ENCODE data around the gene GZMA. TPM values are rescaled to one million over a fixed set of nuclear protein-coding genes. Genes with fewer than 3 reads are reported as not detected.

GZMA gene
- total RNA-seq, 1 donor from 2014 or later, result 0.13 TPM

DNA sequence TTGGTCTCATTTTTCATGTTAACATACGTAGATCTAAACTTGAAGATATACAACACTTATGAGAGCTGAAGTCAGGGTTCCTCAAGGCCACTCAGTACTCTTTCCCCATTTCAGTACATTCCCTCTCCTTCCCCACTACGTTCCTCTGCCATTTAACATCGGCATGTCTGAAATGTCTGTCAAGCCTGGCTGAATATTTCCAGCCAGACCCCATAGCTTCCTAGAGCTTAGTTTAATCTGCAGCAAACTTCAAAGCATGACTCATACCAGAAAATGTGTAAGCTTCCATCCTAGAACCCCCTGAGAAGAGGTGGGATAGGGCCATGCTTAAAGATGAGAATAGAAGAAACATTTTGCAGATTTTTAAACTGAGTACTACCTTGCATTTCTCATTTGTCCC, 6.2 kb downstream of the GZMA start:
- DNase-seq (ENCODE audit: low read depth in 2 of 2), result no peak

DNA sequence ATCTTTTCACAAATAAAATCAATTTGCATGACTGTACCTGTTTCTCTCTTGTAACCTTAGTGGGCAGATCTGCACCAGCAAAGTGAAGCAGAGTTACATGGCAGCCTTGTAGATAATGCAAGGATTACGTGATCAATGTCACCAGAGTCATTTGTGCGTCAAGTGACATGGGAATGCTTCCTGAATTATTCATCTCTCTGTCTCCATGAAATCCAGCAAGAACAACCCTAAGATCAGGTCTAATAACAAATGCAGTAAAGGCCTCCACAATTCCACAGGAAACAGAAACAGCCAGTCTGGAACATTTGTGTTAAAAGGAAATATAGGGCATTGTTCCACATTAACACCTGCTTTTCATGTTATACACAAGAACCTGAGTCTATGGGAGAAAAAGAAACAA, 7.8 kb downstream of the GZMA start:
- DNase-seq (ENCODE audit: low read depth in 2 of 2), result peak; percentile 48 to 85

DNA sequence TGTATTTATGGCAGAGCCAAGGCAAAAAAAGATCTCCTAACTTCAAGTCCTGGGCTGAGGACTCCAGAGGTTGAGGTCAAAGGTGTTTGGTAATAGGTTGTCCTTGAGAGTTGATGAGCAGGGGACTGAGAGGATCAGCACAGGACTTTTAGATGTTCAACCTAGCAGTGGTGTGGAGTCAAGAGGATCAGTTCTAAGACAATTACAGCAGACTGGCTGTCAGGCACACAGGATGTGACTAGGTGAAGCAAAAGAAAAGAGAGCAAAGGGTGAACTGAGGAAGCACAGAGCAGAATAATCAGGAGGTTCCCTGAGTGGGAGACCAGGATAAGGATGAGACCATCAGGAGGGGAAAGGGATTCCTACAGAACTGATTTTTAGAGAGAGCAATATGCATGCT, 10.9 kb downstream of the GZMA start:
- no peak for DNase-seq (ENCODE audit: low read depth in 2 of 2)

DNA sequence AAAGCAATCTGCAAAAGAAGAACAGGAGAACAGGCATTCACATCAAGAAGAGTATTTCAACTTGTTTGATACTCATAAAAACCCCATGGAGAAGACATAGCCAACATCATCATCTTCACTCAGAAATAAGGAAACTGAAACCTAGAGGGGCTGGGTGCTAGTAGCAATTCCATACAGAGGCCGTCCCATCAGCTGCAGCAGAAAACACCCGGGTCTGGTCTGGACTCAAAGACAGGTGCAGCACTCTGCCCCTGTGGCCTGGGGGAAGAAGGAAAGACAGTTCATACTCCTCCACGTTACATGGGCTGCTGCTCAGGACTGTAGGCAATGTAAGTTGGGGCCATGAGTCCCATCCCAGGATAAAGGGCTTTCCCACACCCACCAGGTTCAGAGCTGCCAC, 11.6 kb downstream of the GZMA start:
- DNase-seq (ENCODE audit: low read depth in 2 of 2), result no peak

DNA sequence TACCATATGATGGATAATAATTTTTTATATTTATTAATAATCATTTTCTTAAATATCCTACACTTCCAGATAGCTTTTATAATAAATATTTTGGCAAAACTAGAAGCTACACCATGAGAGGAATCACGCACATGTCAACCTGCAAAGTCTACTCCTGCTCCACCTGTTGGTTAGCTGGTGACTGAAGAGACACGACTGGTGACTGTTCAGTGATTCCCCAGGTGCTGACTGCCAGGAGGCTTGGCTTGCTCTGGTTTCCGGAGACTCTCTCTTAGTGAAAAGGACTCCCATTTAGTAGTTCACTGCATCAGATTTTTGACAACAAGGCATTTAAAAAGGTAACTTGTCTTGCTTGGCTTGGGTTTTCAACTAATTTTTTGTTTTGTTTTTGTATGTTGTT, 20.9 kb downstream of the GZMA start:
- DNase-seq (ENCODE audit: low read depth in 2 of 2), result no peak

DNA sequence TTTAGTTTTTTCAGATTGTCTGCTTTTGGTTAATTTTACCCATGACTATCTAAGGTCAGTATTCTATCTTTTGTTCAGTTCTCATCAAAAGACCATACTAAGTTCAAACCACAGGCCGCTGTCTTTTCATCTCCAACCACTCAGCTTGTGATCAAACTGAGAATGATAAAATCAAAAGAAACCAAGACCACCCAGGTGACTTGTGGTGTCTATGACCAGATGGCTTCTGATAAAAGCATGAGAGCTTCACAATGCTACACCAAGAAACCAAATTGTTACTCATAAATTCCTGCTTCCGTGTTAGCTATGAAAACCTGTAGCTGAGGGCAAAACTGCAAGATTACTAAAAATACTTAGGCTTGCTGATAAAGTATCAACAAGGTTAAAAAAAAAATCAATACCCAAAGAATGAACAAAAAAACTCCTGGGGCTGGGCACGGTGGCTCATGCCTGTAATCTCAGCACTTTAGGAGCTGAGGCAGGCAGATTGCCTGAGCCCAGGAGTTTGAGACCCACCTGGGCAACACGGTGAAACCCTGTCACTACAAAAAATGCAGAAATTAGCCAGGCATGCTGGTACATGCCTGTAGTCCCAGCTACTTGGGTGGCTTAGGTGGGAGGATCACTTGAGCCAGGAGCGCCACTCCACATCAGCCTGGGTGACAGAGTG, 31.7 kb downstream of the GZMA start:
- DNase-seq (ENCODE audit: low read depth in 2 of 2), result no peak

DNA sequence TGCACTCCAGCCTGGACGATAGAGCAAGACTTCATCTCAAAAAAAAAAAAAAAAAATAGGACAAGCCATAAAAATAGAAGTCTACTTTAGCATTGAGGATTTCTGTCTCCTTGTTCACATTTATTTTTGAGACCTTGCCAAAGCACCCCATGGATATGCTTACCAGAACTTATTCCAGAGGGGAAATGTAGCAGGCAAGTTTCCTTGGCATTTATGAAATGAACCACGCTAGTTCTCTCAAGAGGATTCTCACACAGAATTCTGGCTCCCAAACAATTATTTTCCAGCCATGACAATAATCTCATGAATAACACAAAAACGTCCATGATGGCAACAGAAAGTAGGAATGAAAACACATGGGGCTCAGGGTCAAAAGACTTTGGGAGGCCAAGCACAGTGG, 34.1 kb downstream of the GZMA start:
- no peak for DNase-seq (ENCODE audit: low read depth in 2 of 2)

DNA sequence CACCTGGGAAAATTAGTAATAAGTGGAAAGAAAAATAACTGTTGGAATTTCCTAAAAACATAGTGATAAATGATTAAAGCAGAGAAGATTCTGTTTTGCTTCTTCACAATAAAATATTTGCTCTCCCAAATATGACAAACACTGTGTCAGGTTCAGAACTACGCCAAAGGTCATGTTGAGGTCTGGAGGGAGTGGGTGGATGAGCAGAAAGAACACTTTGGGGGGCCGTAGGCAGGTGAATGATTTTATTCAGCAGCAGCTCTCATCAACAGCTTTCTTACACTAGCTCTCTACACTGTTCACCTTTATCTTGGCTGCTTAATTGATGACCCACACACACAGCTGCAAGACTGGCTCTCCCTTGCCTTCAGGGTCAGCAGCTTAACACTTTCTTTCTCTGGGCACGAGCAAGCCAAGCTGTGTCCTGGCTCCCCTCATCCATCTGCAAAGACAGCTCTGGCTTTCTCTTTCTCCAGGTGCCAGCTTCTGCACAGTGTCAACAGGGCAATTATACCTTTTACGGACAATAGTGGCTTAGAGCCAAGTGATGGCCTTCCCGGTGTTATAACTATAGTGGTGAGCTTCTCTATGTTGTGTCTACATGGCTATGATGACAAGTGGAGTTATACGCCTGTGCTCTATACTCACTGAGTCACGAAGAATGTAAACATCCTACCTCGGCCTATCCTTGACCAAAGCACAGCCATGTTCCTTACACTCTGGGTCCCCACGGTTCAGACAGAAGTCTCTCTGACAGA, 38.6 kb downstream of the GZMA start:
- peak; percentile 29 to 39 for DNase-seq (ENCODE audit: low read depth in 2 of 2)

DNA sequence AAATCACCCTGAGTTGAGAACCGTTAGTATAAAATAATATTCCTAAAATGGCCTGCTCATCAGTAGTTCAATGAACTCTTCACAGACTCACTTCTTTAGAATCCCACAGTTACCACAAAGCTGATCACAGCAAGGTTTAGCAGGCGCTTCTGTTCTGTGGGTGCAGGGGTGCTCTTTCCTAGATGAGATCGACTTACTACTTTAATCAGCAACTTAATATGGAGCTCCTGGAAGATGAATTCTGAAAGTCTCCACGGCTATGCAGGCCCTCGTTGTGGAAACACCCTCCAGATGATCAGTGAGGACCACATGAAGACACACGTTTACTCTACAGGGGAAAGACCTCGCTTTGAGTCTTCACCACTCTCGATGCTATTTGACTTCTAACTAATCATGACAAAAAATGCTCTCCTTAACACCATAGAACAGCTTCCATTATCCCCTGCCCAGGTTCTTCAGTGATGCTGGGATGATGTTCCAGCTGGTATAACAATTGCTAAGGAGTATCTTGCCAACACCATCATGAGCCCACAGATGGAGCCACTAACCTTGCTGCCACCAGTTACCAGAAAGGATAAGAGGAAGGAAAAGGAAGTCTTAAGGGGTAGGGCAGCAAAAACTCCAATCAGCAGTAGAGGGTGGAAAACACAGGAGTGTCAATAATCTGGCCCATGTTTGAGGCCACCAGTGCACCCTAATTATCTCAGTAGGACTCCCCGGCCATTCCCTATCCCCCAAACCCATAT, 39.7 kb downstream of the GZMA start:
- no peak for DNase-seq (ENCODE audit: low read depth in 2 of 2)

DNA sequence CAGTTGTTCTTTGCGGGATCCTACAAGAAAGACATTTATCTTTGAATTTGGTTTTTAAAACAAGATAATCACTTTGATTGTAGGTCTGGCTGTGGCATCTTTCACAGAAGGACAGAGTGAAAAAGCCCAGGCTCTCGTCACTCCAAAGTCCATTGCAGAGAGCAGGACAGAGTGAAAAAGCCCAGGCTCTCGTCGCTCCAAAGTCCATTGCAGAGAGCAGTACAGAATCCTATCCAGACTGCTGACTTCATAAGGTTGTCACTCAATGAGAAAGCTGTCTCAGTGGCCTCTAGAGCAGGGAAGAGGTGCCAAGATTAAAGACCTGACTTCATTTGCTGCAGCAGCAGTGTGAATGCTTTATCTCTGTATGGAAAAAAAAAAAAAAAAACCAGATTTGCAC, 41.2 kb downstream of the GZMA start:
- DNase-seq (ENCODE audit: low read depth in 2 of 2), result no peak

DNA sequence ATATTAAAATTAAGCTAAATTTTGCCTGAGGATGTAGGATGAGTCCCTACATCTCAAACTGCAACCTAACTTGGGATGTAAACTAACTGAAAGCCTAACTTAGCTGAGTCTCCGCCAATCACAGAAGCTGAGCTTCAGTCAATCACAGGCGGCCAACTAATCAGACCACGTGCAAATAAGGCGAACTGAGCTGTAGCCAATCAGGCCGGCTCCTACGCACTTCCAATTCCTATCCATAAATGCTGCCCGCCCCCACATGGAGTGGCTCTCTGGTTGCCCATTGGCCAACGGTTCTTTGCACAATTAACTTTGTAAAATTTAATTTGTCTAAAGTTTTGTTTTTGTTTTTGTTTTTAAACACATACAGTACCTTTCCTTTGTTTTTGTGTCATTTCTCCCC, 43.6 kb downstream of the GZMA start:
- no peak for DNase-seq (ENCODE audit: low read depth in 2 of 2)

DNA sequence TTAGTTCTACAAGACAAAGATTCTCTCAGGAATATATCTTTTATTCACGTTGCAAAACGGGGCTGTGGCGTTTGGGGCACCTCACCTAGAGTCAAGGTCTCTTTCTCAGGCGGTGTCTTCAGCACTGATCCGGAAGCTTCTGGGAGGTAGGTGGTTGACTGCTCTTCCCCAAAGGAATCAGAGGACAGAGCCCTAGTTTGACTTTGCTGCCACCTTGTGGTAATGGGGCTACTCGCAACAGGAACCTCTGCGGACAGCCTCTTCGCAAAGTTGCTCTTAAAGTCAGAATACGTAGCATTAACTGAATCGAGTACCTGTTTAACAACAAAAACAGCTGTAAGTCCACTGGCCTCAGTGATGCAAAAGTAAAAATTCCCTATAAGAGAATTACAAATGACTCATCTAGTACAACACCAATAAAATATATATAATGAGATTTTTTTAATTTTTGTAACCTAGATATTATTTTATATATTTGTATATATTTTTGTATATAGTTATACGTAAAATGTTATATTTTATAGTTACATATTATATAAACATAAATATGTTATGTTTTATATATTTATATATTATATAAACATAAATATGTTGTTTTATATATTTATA, 44.2 kb downstream of the GZMA start:
- peak; percentile 72 to 85 for DNase-seq (ENCODE audit: low read depth in 2 of 2)

DNA sequence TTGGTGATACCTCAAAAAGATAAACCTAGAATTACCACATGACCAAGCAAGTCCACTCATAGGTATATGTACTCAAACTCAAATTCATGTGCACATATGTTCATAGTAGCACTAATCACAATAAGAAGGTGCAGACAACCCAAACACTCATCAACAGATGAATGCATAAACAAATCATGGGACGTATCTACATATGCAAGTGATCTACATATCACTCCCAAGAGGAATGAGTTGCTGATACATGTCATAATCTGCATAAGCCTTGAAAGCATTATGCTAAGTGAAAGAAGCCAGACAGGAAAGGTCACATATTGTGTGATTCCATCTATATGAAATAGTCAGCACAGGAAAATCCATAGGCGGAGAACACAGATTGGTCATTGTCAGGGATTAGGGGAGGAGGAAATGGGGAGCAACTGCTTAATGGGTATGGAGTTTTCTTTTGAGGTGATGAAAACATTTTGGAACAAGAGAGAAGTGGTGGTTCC, 46.9 kb downstream of the GZMA start:
- no peak for DNase-seq (ENCODE audit: low read depth in 2 of 2)

DNA sequence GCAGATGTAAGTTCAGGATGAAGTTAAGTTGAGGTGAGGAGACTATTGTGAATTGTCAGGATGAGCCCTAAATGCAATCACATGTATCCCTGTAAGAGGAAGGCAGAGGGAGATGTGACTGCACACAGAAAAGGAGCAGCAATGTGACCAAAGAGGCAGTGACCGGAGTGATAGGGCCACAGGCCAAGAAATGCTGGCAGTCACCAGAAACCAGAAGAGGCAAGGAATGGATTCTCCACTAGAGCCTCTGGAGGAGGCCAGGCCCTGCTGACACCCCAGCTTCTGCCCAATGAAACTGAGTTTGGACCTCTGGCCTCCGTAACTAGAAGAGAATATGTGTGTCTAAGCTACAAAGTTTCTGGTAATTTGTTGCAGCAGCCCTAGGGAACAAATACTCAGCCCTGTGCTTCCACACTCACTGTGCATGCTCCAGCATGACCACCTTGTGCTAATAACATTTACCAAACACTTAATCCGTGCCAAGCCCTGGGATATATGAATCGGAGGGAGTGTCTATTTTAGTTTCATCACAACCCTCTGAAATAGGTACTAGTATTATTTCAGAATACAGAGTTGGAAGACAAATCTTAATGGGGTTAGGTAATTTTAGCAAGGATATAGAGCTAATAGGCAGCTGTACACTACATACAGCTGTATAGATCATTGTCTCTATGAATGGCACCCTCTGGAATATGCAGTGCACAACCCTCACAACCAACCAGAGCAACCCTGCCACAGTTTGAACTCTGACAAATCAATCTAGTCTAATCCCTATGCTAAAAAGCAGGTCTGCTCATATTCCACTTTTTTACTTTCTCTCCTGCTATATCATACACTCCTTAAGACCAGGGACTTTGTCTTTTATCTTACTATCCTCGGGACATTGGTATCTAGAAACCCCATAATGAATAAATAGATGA, 49.7 kb downstream of the GZMA start:
- peak in 1 of 2 donors; percentile 65 for DNase-seq (ENCODE audit: low read depth in 2 of 2)

DNA sequence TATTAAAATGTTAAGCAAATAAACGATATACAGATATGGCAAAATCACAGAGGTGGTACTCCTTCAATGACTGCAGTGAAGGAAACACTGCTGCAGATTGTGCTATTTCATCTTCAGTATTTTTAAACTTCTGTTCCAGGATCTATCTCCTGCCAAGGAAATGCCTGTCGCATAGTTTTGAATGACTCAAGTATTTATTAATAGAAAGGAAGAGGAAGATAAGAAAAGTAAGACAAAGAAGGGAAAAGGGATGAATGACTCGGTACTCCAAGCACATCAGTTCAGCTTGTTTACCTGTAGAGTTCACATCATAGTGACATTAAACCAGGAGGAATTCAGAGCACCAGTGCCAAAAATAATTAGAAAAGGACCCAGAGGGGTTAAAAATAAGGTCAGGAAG, 52.4 kb downstream of the GZMA start:
- peak in 1 of 2 donors; percentile 89 for DNase-seq (ENCODE audit: low read depth in 2 of 2)

Other genes starting within 250 kb of the GZMA start
- 69.5 and 73.0 TPM in 2 replicates for gene ESM1, start 117.1 kb upstream of the GZMA start, total RNA-seq
- gene GZMK, start 78.4 kb upstream of the GZMA start, total RNA-seq, result not detected in 2 replicates
- 6.7 and 12.6 TPM in 2 replicates for gene GPX8, start 57.5 kb downstream of the GZMA start, total RNA-seq
- not detected in 2 replicates for gene CDC20B, start 70.5 kb downstream of the GZMA start, total RNA-seq
- gene MCIDAS, start 124.7 kb downstream of the GZMA start, total RNA-seq, result not detected in 2 replicates
- gene CCNO, start 131.0 kb downstream of the GZMA start, total RNA-seq, result under 0.01 TPM in 1 of 2 replicates, not detected in the other
- gene DHX29, start 205.0 kb downstream of the GZMA start, total RNA-seq, result 14.8 and 17.8 TPM in 2 replicates
- gene MTREX, start 205.3 kb downstream of the GZMA start, total RNA-seq, result 42.9 and 49.0 TPM in 2 replicates